CD8-positive, alpha-beta memory T cell (primary cell): ENCODE measurements around the gene WASF2. TPM values are rescaled to one million over a fixed set of nuclear protein-coding genes. Genes with fewer than 3 reads are reported as not detected.

Experiments
- CTCF ChIA-PET: fragments of 350-600 bp; sonication (Branson Sonifier 250); formaldehyde crosslinking; loops from one replicate; lab custom pipeline; 2021; ENCODE audit warnings: antibody characterized with exemption; lab: Charles Lee
- POLR2A ChIA-PET: fragments of 350-600 bp; sonication (Branson Sonifier 250); formaldehyde crosslinking; loops from one replicate; lab custom pipeline; 2021; ENCODE audit warnings: antibody characterized with exemption; lab: Charles Lee
- DNase-seq, 5 donors: peaks; one replicate each; pipeline versions ENCODE4 v3.0.0 to v3.0.0-alpha.2; 2020 to 2022; ENCODE audit warnings: mixed read lengths in 1 of 5
- H3K27ac ChIP-seq: one replicate; pipeline ENCODE4 v1.7.0; 2013; ENCODE audit warnings: low read depth, mild to moderate bottlenecking, low read length, moderate library complexity
- H3K27me3 ChIP-seq: 2 replicates; pipeline ENCODE4 v1.7.0; 2013; ENCODE audit warnings: low read length, mild to moderate bottlenecking; ENCODE audit not compliant: insufficient read depth, poor library complexity, severe bottlenecking
- H3K36me3 ChIP-seq: 2 replicates; pipeline ENCODE4 v1.7.0; 2013; ENCODE audit warnings: mild to moderate bottlenecking, low read length, moderate library complexity; ENCODE audit not compliant: insufficient read depth
- H3K4me1 ChIP-seq: 2 replicates; pipeline ENCODE4 v1.7.0; 2013; ENCODE audit warnings: mild to moderate bottlenecking, low read length, moderate library complexity; ENCODE audit not compliant: insufficient read depth
- H3K4me3 ChIP-seq: 2 replicates; pipeline ENCODE4 v1.7.0; 2013; ENCODE audit warnings: mild to moderate bottlenecking, low read length
- H3K9me3 ChIP-seq: 2 replicates; pipeline ENCODE4 v1.7.0; 2013; ENCODE audit warnings: mild to moderate bottlenecking, low read length
- H3K27ac Mint-ChIP-seq, 8 donors: one replicate each; pipeline ENCODE4 v1.8.0; 2020 to 2021; ENCODE audit warnings: mixed read lengths in 8 of 8, mild to moderate bottlenecking in 6 of 8, inconsistent platforms in 3 of 8, moderate library complexity in 3 of 8
- H3K27me3 Mint-ChIP-seq, 2 donors: one replicate each; pipeline ENCODE4 v1.8.0; 2020 to 2021; ENCODE audit warnings: mixed read lengths in 2 of 2, mild to moderate bottlenecking in 1 of 2, moderate library complexity in 1 of 2
- H3K36me3 Mint-ChIP-seq, 3 donors: one replicate each; pipeline ENCODE4 v1.8.0; 2020 to 2021; ENCODE audit warnings: mixed read lengths in 3 of 3, inconsistent platforms in 1 of 3, mild to moderate bottlenecking in 1 of 3
- H3K4me1 Mint-ChIP-seq, 3 donors: one replicate each; pipeline ENCODE4 v1.8.0; 2020 to 2021; ENCODE audit warnings: mixed read lengths in 3 of 3, inconsistent platforms in 1 of 3, mild to moderate bottlenecking in 1 of 3
- H3K4me3 Mint-ChIP-seq, 7 donors: one replicate each; pipeline ENCODE4 v1.8.0; 2020 to 2021; ENCODE audit warnings: mixed read lengths in 7 of 7, mild to moderate bottlenecking in 6 of 7, moderate library complexity in 4 of 7, inconsistent platforms in 2 of 7
- H3K9me3 Mint-ChIP-seq, 5 donors: one replicate each; pipeline ENCODE4 v1.8.0; 2020 to 2022; ENCODE audit warnings: mixed read lengths in 5 of 5, mild to moderate bottlenecking in 3 of 5, moderate library complexity in 2 of 5, inconsistent platforms in 1 of 5
- polyA plus RNA-seq: library from polyadenylated mRNA; unstranded; fragments of 300-500 nt; fragmentation: Illumina TruSeq; gene quantifications from one replicate; pipeline ENCODE4 v1.2.3, GENCODE V29; 2021
- total RNA-seq, 2 experiments: library from RNA; stranded (reverse); gene quantifications; one replicate each; pipeline ENCODE4 v1.2.3, GENCODE V29; 2021

The WASF2 gene
- total and polyA plus RNA-seq, 3 experiments from 2014 or later, result 64.1 to 128 (median 120) TPM

DNA sequence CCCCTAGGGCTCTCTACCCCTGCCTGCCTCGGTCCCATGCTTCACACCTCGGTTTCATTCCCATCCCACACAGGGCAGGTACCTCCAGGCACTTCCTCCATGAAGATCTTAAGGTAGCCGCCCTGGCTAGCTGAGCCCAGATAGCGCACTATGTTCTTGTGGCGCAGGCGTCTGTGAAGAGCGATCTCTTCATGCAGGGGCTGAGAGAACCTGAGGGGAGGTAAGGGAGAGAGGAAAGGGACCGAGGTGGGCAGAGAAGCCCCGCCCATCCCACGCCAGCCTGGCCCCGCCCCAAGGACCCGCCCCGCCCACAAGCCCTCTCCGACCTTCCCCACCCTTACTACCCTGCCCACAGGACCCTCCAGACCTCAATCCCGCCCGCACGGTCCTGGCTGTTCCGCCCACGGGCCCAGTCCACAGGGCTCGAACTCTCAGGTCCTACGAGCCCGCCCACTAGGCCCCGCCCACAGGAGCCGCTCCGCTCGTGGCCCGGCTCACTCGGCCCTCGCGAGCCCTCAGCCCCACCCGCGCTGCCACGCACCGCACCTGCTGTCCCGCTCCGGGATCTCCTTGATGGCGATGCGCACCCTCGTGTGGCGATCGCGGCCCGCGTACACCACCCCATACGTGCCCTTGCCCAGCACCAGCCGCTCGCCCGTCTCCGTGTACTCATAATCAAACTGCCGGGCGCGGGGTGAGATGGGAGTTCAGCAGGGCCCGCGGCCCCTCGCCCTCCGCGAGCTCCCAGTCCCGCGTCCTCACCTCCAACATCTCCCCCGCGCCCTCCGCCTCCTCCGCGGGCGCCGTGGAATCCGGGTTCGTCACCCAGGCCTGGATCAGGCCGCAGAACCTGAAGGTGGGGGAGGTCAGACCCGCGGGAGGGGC, 129.6 kb downstream of the WASF2 start:
- H3K4me1 Mint-ChIP-seq, result peaks cover 52 to 60% (median 56%) of the 10 kb centered on the region in 3 donors

DNA sequence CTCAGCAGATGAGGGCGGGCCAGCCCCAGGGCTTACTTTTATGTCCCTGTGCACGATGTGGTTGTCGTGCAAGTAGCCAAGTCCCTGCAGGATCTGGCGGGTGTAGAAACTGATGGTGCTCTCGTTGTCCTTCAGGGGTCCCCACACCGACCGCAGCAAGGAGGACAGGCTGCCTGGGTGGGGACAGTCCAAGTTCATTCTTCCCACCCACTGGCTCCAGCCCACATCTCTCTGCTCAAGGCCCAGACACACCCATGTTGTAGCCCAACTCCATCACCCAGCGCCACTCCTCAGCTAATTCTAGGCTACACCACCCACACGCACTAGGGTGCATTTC, 130.2 kb downstream of the WASF2 start:
- Mint-ChIP-seq H3K27ac (peak overlapping the region in 7 of 8 donors; percentile 32 to 87 (median 63)), H3K36me3 (no peaks in the 10 kb centered on the region), H3K4me1 (peaks cover 49 to 57% (median 53%) of the 10 kb centered on the region in 3 donors), H3K27me3 (no peaks in the 10 kb centered on the region), H3K4me3 (peak overlapping the region; percentile 79 to 87 (median 83)), H3K9me3 (no peaks in the 10 kb centered on the region)
- Histone ChIP-seq H3K9me3 (no peaks in the 10 kb centered on the region), H3K27me3 (no peaks in the 10 kb centered on the region), H3K4me1 (peaks cover 49% of the 10 kb centered on the region), H3K4me3 (peak overlapping the region; percentile 61), H3K36me3 (no peaks in the 10 kb centered on the region), H3K27ac (no peak overlapping the region)
- no peak for DNase-seq
- ChIA-PET POLR2A (no interaction called here), CTCF (interaction anchor here (1.0 to 7.3 kb wide), 4 partner anchors 9 to 59 kb away, joined by 3 to 115 read pairs (median 64); partner anchors contain the start of genes MAP3K6 and SYTL1)

More for the DNA sequence above, 129.6 kb downstream of the WASF2 start:
- DNase-seq, result peak; percentile 21 to 77 (median 52)
- no peaks in the 10 kb centered on the region for H3K36me3 ChIP-seq
- Mint-ChIP-seq H3K4me3 (peak overlapping the region; percentile 79 to 87 (median 83)), H3K36me3 (no peaks in the 10 kb centered on the region), H3K9me3 (no peaks in the 10 kb centered on the region), H3K27me3 (no peaks in the 10 kb centered on the region), H3K27ac (peak overlapping the region in 5 of 8 donors; percentile 24 to 87 (median 58))
- ChIA-PET POLR2A (no interaction called here), CTCF (interaction anchor here (1.0 to 7.3 kb wide), 5 partner anchors 9 to 64 kb away, joined by 3 to 115 read pairs (median 50); partner anchors contain the start of genes MAP3K6 and SYTL1)
- peak overlapping the region; percentile 61 for H3K4me3 ChIP-seq
- no peaks in the 10 kb centered on the region for H3K9me3 ChIP-seq
- peaks cover 53% of the 10 kb centered on the region for H3K4me1 ChIP-seq
- no peak overlapping the region for H3K27ac ChIP-seq
- no peaks in the 10 kb centered on the region for H3K27me3 ChIP-seq

DNA sequence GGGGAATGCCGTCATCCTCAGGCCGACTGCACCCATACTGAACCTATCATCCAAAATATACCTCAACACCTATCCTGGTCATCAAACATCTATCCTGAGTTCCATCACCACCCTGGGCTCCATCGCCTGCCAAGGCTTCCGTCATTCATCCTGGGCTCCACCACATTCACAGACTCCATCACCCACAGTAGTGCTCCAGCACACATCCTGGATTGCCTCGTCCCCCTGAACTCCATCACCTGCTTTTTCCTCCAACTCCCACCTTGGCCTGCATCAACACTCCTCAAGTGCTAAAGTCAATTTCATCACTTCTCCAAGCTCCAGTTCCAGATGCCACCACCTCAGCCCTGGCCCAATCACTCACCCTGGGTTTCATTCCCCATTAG, 131.0 kb downstream of the WASF2 start:
- H3K9me3 Mint-ChIP-seq, result no peaks in the 10 kb centered on the region
- POLR2A ChIA-PET, result no interaction called here
- no peak overlapping the region for H3K4me3 ChIP-seq
- CTCF ChIA-PET, result interaction anchor here (1.0 to 8.0 kb wide), 8 partner anchors 10 to 58 kb away, joined by 3 to 115 read pairs (median 38); partner anchors contain the start of genes CD164L2, MAP3K6 and SYTL1
- peaks cover 46% of the 10 kb centered on the region for H3K4me1 ChIP-seq
- H3K9me3 ChIP-seq, result no peaks in the 10 kb centered on the region
- H3K27ac Mint-ChIP-seq, result peak overlapping the region in 3 of 8 donors; percentile 22 to 63 (median 54)
- H3K36me3 ChIP-seq, result no peaks in the 10 kb centered on the region
- peak overlapping the region; percentile 51 to 83 (median 78) for H3K4me3 Mint-ChIP-seq
- H3K36me3 Mint-ChIP-seq, result peaks cover 0 to under 1% (median 0%) of the 10 kb centered on the region in 3 donors
- no peaks in the 10 kb centered on the region for H3K27me3 ChIP-seq
- no peak for DNase-seq
- peaks cover 46 to 53% (median 49%) of the 10 kb centered on the region in 3 donors for H3K4me1 Mint-ChIP-seq
- no peak overlapping the region for H3K27ac ChIP-seq
- H3K27me3 Mint-ChIP-seq, result peaks cover 0 to 3% of the 10 kb centered on the region in 2 donors

DNA sequence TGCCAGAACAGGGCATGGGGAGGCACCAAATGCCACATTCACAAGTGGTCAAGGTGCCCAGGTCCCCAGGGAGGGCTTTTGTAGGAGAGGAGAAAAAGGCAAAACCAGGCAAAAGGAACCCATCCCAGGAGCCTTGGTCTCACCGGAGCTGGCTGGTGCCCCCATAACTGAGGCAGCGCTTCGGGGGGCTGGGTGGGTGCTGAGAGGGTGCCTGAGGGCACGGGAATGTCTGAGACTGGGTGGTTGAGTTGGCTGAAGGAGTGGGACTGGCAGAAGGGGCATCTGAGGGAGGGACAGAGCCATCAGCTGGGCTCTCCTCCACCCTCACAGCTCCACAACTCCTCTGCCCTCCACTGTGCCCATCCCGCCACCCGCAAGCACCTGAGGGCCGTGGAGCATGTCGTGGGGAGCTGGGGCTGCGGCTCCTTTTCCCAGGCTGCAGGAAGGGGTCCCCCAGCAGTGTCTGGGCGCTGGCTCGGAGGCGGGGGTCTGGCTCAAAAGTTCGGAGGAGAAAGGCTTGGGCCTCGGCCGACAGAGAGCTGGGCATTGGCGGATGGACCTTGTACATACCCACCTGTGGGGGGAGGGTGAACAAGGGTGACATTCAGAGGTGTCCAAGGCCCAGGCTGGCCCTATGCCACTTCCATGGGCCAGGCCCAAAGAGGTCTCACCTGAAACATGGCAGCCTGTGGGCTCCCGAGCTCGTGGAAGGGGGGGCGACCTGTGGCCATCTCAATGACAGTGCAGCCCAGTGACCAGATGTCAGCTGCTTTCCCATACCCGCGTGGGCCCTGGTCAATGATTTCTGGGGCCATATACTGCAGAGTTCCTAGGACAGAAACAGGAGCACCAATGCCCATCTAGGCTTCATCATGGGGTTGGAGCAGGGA, 131.7 kb downstream of the WASF2 start:
- H3K9me3 ChIP-seq, result no peaks in the 10 kb centered on the region
- peak overlapping the region in 2 of 8 donors; percentile 19 to 92 for H3K27ac Mint-ChIP-seq
- peaks cover 45 to 57% (median 53%) of the 10 kb centered on the region in 3 donors for H3K4me1 Mint-ChIP-seq
- H3K36me3 ChIP-seq, result no peaks in the 10 kb centered on the region
- no peak overlapping the region for H3K27ac ChIP-seq
- POLR2A ChIA-PET, result interaction anchor here (0.5 to 2.6 kb wide), 5 partner anchors 12 to 313 kb away, joined by 3 to 25 read pairs (median 3); partner anchors contain the start of gene SYTL1
- peaks cover 0 to 7% (median 1%) of the 10 kb centered on the region in 3 donors for H3K36me3 Mint-ChIP-seq
- peak overlapping the region; percentile 91 for H3K4me3 ChIP-seq
- peak overlapping the region in 6 of 7 donors; percentile 58 to 89 (median 81) for H3K4me3 Mint-ChIP-seq
- no peaks in the 10 kb centered on the region for H3K27me3 ChIP-seq
- peaks cover 0 to 3% of the 10 kb centered on the region in 2 donors for H3K27me3 Mint-ChIP-seq
- CTCF ChIA-PET, result interaction anchor here (0.8 to 8.0 kb wide), 17 partner anchors 11 to 367 kb away, joined by 3 to 115 read pairs (median 9); partner anchors contain the start of genes CD164L2, FAM76A, FCN3 and MAP3K6
- H3K9me3 Mint-ChIP-seq, result no peaks in the 10 kb centered on the region
- peaks cover 46% of the 10 kb centered on the region for H3K4me1 ChIP-seq
- DNase-seq, result no peak

DNA sequence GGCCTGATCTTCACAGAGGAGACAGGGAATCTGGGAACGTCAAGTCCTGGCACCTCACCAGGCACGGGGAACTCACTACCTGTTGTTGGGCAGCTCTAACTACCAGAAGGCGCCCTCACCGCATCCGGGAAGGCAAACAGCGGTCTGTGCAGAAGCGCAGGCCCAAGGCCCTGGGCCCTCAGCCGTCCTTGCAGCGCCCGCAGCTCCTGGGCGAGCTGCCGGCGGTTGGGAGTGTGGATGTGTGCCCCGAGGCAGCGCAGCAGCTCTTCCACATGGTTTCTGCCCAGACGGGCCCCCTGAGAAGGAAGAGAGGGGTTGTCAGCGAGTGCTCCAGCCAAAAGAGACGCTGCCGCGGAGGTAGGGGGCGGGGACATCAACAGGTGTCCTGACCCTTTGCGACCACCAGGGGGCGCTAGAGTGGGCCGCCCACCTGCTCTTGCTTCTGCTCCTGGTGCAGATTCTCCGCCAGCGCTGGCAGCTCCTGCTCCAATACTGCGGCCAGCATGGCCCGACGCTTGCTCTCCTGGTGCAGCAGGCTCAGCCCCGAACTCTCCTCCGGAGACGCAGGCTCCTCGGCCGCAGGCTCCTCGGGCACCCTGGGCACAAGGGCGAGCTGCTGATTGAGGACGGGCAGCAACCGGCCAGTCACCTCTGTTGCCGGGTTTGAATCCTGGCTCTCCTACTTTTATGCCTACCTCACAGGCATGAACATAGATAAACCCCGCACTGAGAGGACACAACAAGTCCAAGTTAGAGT, 132.5 kb downstream of the WASF2 start:
- Histone ChIP-seq H3K27ac (peak overlapping the region; percentile 47), H3K4me1 (peaks cover 46% of the 10 kb centered on the region), H3K4me3 (peak overlapping the region; percentile 91), H3K36me3 (no peaks in the 10 kb centered on the region), H3K27me3 (no peaks in the 10 kb centered on the region), H3K9me3 (no peaks in the 10 kb centered on the region)
- Mint-ChIP-seq H3K36me3 (peaks cover 0 to 10% (median 1%) of the 10 kb centered on the region in 3 donors), H3K4me3 (peak overlapping the region; percentile 70 to 89 (median 81)), H3K4me1 (peaks cover 44 to 57% (median 53%) of the 10 kb centered on the region in 3 donors), H3K9me3 (no peaks in the 10 kb centered on the region), H3K27me3 (peaks cover 0 to 3% of the 10 kb centered on the region in 2 donors), H3K27ac (peak overlapping the region; percentile 59 to 94 (median 80))
- ChIA-PET POLR2A (interaction anchor here (0.5 to 2.6 kb wide), 10 partner anchors 9 to 313 kb away, joined by 3 to 25 read pairs (median 3); partner anchors contain the start of genes MAP3K6, SYTL1 and WASF2), CTCF (interaction anchor here (0.6 to 8.0 kb wide), 25 partner anchors 9 to 368 kb away, joined by 3 to 115 read pairs (median 4); partner anchors contain the start of genes CD164L2, FAM76A, FCN3 and MAP3K6)
- peak; percentile 72 to 88 (median 82) for DNase-seq

DNA sequence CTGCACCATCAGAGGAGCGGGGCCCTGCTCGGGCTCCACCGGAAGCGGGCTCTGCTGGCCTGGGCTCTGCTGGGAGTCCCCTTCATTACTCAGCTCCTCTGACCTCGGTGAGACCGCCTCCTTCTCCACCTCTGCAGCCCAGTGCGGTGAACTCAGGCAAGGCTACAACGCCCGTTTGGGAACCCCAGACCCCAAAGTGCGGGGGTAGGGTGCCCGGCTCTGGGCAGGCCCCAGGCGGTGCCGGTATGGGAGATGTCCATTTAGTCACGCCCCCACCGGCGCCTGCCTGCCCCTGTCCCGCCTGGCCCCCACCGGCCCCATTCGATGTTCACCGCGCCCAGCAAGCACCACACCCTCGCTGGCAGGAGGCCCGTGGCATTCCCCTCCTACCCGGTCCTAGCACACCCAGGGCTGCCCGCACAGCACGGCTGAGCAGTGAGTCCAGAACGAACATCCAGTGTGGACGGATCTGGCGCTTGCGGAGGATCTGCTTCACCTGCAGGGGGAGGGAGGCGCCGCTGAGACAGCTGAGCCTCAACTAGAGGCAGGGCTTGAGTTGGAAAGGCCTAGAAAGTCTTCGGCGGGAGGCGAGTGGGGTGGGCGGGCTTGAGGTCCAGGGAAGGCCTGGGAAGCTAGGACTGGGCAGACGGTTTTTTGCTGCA, 133.2 kb downstream of the WASF2 start:
- ChIA-PET POLR2A (interaction anchor here (0.9 to 2.6 kb wide), 7 partner anchors 9 to 134 kb away, joined by 3 to 25 read pairs (median 5); partner anchors contain the start of genes MAP3K6, SYTL1 and WASF2), CTCF (interaction anchor here (0.6 to 8.0 kb wide), 24 partner anchors 8 to 369 kb away, joined by 3 to 115 read pairs (median 4); partner anchors contain the start of genes CD164L2, FAM76A, FCN3 and MAP3K6)
- Histone ChIP-seq H3K4me1 (peaks cover 46% of the 10 kb centered on the region), H3K27me3 (no peaks in the 10 kb centered on the region), H3K36me3 (no peaks in the 10 kb centered on the region), H3K9me3 (no peaks in the 10 kb centered on the region), H3K4me3 (peak overlapping the region; percentile 91), H3K27ac (peak overlapping the region; percentile 47)
- Mint-ChIP-seq H3K27ac (peak overlapping the region; percentile 74 to 94 (median 81)), H3K9me3 (no peaks in the 10 kb centered on the region), H3K4me1 (peaks cover 41 to 57% (median 53%) of the 10 kb centered on the region in 3 donors), H3K4me3 (peak overlapping the region; percentile 70 to 89 (median 81)), H3K27me3 (peaks cover 0 to 3% of the 10 kb centered on the region in 2 donors), H3K36me3 (peaks cover 0 to 13% (median 1%) of the 10 kb centered on the region in 3 donors)
- DNase-seq, result peak in 4 of 5 donors; percentile 32 to 79 (median 46)
